Astrocyte (in vitro differentiated cells and primary cell): Measurements from ENCODE around the gene APP.

Experiments used
- EZH2 ChIP-seq: IDR thresholded peaks from 2 replicates; pipeline ENCODE4 v1.6.1; 2012; ENCODE audit warnings: mild to moderate bottlenecking, low read length, inconsistent platforms; ENCODE audit not compliant: insufficient read depth
- TF ChIP-seq, protein P1 (sequence below): IDR thresholded peaks from 2 replicates; pipeline ENCODE4 v1.5.1; 2011; ENCODE audit warnings: low read depth, mild to moderate bottlenecking, inconsistent platforms, low read length, moderate library complexity; ENCODE audit not compliant: insufficient read depth

DNA sequence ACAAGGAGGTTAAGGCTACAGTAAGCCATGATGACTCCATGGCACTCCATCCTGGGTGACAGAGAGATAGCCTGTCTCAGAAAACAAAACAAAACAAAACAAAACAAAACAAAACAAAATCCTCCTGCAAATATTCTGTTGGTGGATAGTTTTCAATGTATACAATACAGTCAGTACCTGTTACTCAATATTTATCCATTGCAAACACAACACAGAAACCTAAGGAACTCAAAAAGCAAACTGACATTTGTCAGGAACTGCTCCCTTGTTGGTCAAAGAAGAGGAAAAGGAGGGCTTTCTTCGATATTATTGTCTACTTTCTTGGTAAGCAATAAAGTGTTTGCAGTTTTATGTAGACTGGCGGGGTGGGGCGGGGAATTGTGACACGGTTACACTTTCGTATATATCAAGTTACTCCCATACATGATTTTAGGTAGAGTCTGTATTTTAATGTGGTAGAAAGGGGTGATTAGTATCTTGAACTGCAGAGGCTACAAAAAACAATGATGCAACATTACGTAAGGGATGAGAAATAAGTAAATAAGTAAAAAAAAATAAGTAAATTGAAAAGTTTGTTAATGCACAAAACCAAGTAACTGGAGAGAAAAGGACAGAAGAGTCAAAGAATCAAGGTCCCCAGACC is 31.8 kb downstream of the APP start:
- TF ChIP-seq, protein P1, sequence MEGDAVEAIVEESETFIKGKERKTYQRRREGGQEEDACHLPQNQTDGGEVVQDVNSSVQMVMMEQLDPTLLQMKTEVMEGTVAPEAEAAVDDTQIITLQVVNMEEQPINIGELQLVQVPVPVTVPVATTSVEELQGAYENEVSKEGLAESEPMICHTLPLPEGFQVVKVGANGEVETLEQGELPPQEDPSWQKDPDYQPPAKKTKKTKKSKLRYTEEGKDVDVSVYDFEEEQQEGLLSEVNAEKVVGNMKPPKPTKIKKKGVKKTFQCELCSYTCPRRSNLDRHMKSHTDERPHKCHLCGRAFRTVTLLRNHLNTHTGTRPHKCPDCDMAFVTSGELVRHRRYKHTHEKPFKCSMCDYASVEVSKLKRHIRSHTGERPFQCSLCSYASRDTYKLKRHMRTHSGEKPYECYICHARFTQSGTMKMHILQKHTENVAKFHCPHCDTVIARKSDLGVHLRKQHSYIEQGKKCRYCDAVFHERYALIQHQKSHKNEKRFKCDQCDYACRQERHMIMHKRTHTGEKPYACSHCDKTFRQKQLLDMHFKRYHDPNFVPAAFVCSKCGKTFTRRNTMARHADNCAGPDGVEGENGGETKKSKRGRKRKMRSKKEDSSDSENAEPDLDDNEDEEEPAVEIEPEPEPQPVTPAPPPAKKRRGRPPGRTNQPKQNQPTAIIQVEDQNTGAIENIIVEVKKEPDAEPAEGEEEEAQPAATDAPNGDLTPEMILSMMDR = no peak
- no peak for TF ChIP-seq EZH2
